ENCODE measurements around the gene NAXD. TPM values are rescaled to one million over a fixed set of nuclear protein-coding genes. Genes with fewer than 3 reads are reported as not detected.

NAXD gene
- total RNA-seq, 2 experiments from 2014 or later, result 8.3 to 12.5 TPM

GRCh38 chr13:110576070-110576394 lies 39.3 kb upstream of the NAXD start:
- no peak overlapping the region for H3K4me3 ChIP-seq (ENCODE audit: low read depth, low read length, poor library complexity, severe bottlenecking)
- POLR2A ChIA-PET, result no interaction called here
- H3K9me3 ChIP-seq (ENCODE audit: low read length), result no peaks in the 10 kb centered on the region
- H3K27ac ChIP-seq (ENCODE audit: low read depth, low read length, poor library complexity, severe bottlenecking), result no peak overlapping the region
- no peaks in the 10 kb centered on the region for H3K36me3 ChIP-seq (ENCODE audit: insufficient read depth, low read length)
- TF ChIP-seq, protein P1, sequence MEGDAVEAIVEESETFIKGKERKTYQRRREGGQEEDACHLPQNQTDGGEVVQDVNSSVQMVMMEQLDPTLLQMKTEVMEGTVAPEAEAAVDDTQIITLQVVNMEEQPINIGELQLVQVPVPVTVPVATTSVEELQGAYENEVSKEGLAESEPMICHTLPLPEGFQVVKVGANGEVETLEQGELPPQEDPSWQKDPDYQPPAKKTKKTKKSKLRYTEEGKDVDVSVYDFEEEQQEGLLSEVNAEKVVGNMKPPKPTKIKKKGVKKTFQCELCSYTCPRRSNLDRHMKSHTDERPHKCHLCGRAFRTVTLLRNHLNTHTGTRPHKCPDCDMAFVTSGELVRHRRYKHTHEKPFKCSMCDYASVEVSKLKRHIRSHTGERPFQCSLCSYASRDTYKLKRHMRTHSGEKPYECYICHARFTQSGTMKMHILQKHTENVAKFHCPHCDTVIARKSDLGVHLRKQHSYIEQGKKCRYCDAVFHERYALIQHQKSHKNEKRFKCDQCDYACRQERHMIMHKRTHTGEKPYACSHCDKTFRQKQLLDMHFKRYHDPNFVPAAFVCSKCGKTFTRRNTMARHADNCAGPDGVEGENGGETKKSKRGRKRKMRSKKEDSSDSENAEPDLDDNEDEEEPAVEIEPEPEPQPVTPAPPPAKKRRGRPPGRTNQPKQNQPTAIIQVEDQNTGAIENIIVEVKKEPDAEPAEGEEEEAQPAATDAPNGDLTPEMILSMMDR (conservative IDR thresholded peaks at IDR 0.05; ENCODE audit: low read length), result no peak
- no peak for TF ChIP-seq EZH2phosphoT487 (IDR thresholded peaks at IDR 0.05; ENCODE audit: borderline replicate concordance, low read depth, low read length)
- no peaks in the 10 kb centered on the region for H3K79me2 ChIP-seq (ENCODE audit: insufficient read depth, low read depth, low read length)
- H3K9me2 ChIP-seq (ENCODE audit: insufficient read depth, low read length), result no peaks in the 10 kb centered on the region
- no peaks in the 10 kb centered on the region for H4K20me1 ChIP-seq (ENCODE audit: insufficient read depth, low read length)
- DNase-seq (ENCODE audit: low spot score), result no peak
- H2AFZ ChIP-seq (ENCODE audit: low read length), result no peak overlapping the region
- no peaks in the 10 kb centered on the region for H3K4me1 ChIP-seq (ENCODE audit: insufficient read depth, low read length, poor library complexity, severe bottlenecking)
- CTCF ChIA-PET (ENCODE audit: unreplicated experiment), result no interaction called here
- intact Hi-C loops (cut with micrococcal nuclease; ENCODE audit: unreplicated experiment), result no loop called here
- BruUV-seq (replicated peaks), result no TSS peak
- no peak overlapping the region for H3K4me2 ChIP-seq (ENCODE audit: low read length)

DNA sequence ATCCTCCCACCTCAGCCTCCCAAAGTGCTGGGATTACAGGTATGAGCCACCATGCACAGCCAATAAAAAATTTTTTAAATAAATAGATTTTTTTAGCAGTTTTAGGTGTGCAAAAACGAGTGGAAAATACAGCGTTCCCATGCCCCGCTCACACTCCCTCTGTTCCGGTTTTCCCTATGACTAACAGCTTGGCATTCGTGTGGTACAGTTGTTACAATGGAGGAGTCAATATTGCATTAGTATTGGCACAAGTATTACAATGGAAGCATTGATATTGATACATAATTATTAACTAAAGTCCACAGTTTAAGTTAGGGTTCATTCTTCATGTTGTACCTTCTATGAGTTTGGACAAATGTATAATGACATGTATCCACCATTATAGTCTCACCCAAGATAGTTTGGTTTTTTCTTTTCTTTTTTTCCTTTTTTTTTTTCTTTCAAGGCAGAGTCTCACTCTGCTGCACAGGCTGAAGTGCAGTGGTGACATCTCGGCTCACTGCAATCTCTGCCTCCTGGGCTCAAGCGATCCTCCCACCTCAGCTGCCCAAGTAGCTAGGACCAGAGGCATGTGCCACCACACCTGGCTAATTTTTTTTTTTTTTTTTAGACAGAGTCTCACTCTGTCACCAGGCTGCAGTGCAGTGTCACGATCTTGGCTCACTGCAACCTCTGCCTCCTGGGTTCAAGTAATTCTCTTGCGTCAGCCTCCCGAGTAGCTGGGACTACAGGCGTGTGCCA lies 38.4 kb upstream of the NAXD start:
- no peak overlapping the region for H3K27ac ChIP-seq (ENCODE audit: low read depth, low read length, poor library complexity, severe bottlenecking)
- intact Hi-C loops (cut with micrococcal nuclease; ENCODE audit: unreplicated experiment), result no loop called here
- ChIA-PET CTCF (ENCODE audit: unreplicated experiment) (no interaction called here), POLR2A (interaction anchor here (0.7 kb wide), 1 partner anchor 1980 kb away, joined by 3 read pairs; no protein-coding TSS in a partner anchor)
- TF ChIP-seq, protein P1 (conservative IDR thresholded peaks at IDR 0.05; ENCODE audit: low read length), result no peak
- no peak for TF ChIP-seq EZH2phosphoT487 (IDR thresholded peaks at IDR 0.05; ENCODE audit: borderline replicate concordance, low read depth, low read length)
- DNase-seq (ENCODE audit: low spot score), result no peak
- no peak overlapping the region for H3K4me3 ChIP-seq (ENCODE audit: low read depth, low read length, poor library complexity, severe bottlenecking)
- H3K4me1 ChIP-seq (ENCODE audit: insufficient read depth, low read length, poor library complexity, severe bottlenecking), result no peaks in the 10 kb centered on the region
- no peaks in the 10 kb centered on the region for H3K9me3 ChIP-seq (ENCODE audit: low read length)
- H2AFZ ChIP-seq (ENCODE audit: low read length), result no peak overlapping the region
- H3K4me2 ChIP-seq (ENCODE audit: low read length), result no peak overlapping the region
- H3K9me2 ChIP-seq (ENCODE audit: insufficient read depth, low read length), result no peaks in the 10 kb centered on the region
- no TSS peak for BruUV-seq (replicated peaks)
- H3K36me3 ChIP-seq (ENCODE audit: insufficient read depth, low read length), result no peaks in the 10 kb centered on the region
- no peaks in the 10 kb centered on the region for H4K20me1 ChIP-seq (ENCODE audit: insufficient read depth, low read length)
- no peaks in the 10 kb centered on the region for H3K79me2 ChIP-seq (ENCODE audit: insufficient read depth, low read depth, low read length)

DNA sequence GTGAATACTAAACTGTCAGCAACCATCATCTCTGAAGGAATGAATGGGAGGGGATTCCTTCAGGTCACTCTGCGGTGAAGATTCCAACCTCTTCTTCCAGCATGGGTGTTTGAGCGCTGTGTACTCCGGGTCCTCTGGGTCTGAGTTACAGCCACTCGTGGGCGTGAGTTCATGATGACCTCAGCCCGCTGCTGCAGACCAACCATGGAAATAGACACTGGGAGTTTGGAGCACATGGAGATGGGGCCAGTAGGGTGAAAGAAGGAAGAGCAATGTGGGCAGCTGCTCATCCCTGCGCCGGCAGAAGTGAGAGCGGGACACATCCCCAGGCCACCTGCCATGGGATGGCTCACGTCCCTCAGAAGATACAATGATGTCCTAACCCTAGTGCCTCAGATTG lies 37.0 kb upstream of the NAXD start:
- POLR2A ChIA-PET, result no interaction called here
- no peak for TF ChIP-seq EZH2phosphoT487 (IDR thresholded peaks at IDR 0.05; ENCODE audit: borderline replicate concordance, low read depth, low read length)
- TF ChIP-seq, protein P1 (conservative IDR thresholded peaks at IDR 0.05; ENCODE audit: low read length), result no peak
- no peak overlapping the region for H2AFZ ChIP-seq (ENCODE audit: low read length)

More for the DNA sequence above, 37.0 kb upstream of the NAXD start:
- BruUV-seq (replicated peaks), result no TSS peak
- H3K4me3 ChIP-seq (ENCODE audit: low read depth, low read length, poor library complexity, severe bottlenecking), result no peak overlapping the region
- intact Hi-C loops (cut with micrococcal nuclease; ENCODE audit: unreplicated experiment), result no loop called here
- H3K27ac ChIP-seq (ENCODE audit: low read depth, low read length, poor library complexity, severe bottlenecking), result no peak overlapping the region
- H3K9me3 ChIP-seq (ENCODE audit: low read length), result no peaks in the 10 kb centered on the region
- H3K9me2 ChIP-seq (ENCODE audit: insufficient read depth, low read length), result no peaks in the 10 kb centered on the region
- no peaks in the 10 kb centered on the region for H3K4me1 ChIP-seq (ENCODE audit: insufficient read depth, low read length, poor library complexity, severe bottlenecking)
- H3K4me2 ChIP-seq (ENCODE audit: low read length), result no peak overlapping the region
- H3K79me2 ChIP-seq (ENCODE audit: insufficient read depth, low read depth, low read length), result no peaks in the 10 kb centered on the region
- no peak for DNase-seq (ENCODE audit: low spot score)
- H4K20me1 ChIP-seq (ENCODE audit: insufficient read depth, low read length), result no peaks in the 10 kb centered on the region
- CTCF ChIA-PET (ENCODE audit: unreplicated experiment), result no interaction called here
- H3K36me3 ChIP-seq (ENCODE audit: insufficient read depth, low read length), result no peaks in the 10 kb centered on the region
